GM21737 (cell line): ENCODE data around the gene HSPA5.
"Not testable (repeated sequence)": the region's sequence is repeated elsewhere in the genome, so short reads cannot be mapped to it uniquely, and the experiment has no call there.

Experiments
- ATAC-seq: cut with Tn5 transposase; IDR thresholded peaks from one replicate; pipeline ENCODE4 v1.9.1; 2021; ENCODE audit warnings: mild to moderate bottlenecking, moderate library complexity; ENCODE audit not compliant: unreplicated experiment

The HSPA5 gene

GRCh38 chr9:125241000-125241862 is at the start of gene HSPA5:
Gene HSPA5, minus strand, starts transcription at chr9:125241343. Its CDS starts 217 bp downstream, at chr9:125241126.
- ATAC-seq, result peak; percentile 93

- not testable (repeated sequence) for ATAC-seq
These were observed 45.8 kb upstream of the HSPA5 start for GRCh38 chr9:125286935-125287433.

- no peak for ATAC-seq
These were observed 43.7 kb upstream of the HSPA5 start for GRCh38 chr9:125284855-125285254.

- ATAC-seq, result no peak
These were observed 39.8 kb upstream of the HSPA5 start for GRCh38 chr9:125280945-125281344.

GRCh38 chr9:125277411-125277810 is 36.3 kb upstream of the HSPA5 start:
- no peak for ATAC-seq

GRCh38 chr9:125276771-125277170 is 35.6 kb upstream of the HSPA5 start:
- no peak for ATAC-seq

- no peak for ATAC-seq
These were observed 31.6 kb upstream of the HSPA5 start for GRCh38 chr9:125272697-125273096.

- no peak for ATAC-seq
These were observed 29.9 kb upstream of the HSPA5 start for GRCh38 chr9:125271081-125271480.

GRCh38 chr9:125269014-125269397 is 27.9 kb upstream of the HSPA5 start:
- ATAC-seq, result no peak

GRCh38 chr9:125268394-125269013 is 27.4 kb upstream of the HSPA5 start:
- ATAC-seq, result no peak

GRCh38 chr9:125264068-125264467 is 22.9 kb upstream of the HSPA5 start:
- not testable (repeated sequence) for ATAC-seq

GRCh38 chr9:125262294-125262991 is 21.3 kb upstream of the HSPA5 start:
- ATAC-seq, result peak; percentile 6

- ATAC-seq, result peak; percentile 89
These were observed 20.6 kb upstream of the HSPA5 start, which contains the start of gene GAPVD1 for GRCh38 chr9:125261501-125262293. Gene GAPVD1, plus strand, starts transcription at chr9:125261826. Its CDS starts 37,096 bp downstream, at chr9:125298922.

- ATAC-seq, result no peak
These were observed 19.4 kb upstream of the HSPA5 start for GRCh38 chr9:125260561-125260960.

GRCh38 chr9:125258832-125259534 is 17.8 kb upstream of the HSPA5 start:
- ATAC-seq, result no peak

- no peak for ATAC-seq
These were observed 17.1 kb upstream of the HSPA5 start for GRCh38 chr9:125258160-125258785.

- no peak for ATAC-seq
These were observed 14.7 kb upstream of the HSPA5 start for GRCh38 chr9:125255781-125256391.

GRCh38 chr9:125254231-125254630 is 13.1 kb upstream of the HSPA5 start:
- ATAC-seq, result no peak

GRCh38 chr9:125246261-125246667 is 5.1 kb upstream of the HSPA5 start:
- ATAC-seq, result no peak
